ENCODE results near the gene ZNF432.

- no peak for TF ChIP-seq CTCF (IDR thresholded peaks at IDR 0.05; ENCODE audit: borderline replicate concordance, extremely low read depth, low read length, poor library complexity, severe bottlenecking)
- no peak for TF ChIP-seq EZH2 (IDR thresholded peaks at IDR 0.05; ENCODE audit: borderline replicate concordance, low read depth, low read length, severe bottlenecking)
These were observed 16.8 kb upstream of the ZNF432 start for GRCh38 chr19:52065399-52065798.
